ENCODE measurements around the gene LKAAEAR1.

GRCh38 chr20:64062596-64063388 is 21.4 kb downstream of the LKAAEAR1 start, which contains the start of gene TCEA2:
- TF ChIP-seq JUN (CRISPR knock-in tag; IDR thresholded peaks at IDR 0.05) (no peak), ZNF232 (CRISPR knock-in tag; IDR thresholded peaks at IDR 0.05) (no peak; the same call in 1 of the 2 replicates), ELF4 (CRISPR knock-in tag; IDR thresholded peaks at IDR 0.05; ENCODE audit: low read depth) (no peak), SMAD3 (CRISPR knock-in tag; IDR thresholded peaks at IDR 0.05; ENCODE audit: borderline replicate concordance) (no peak), CTCF (IDR thresholded peaks at IDR 0.05) (no peak)

All from WTC11 (cell line).